GM12878 (cell line): ENCODE measurements around the gene HES2. TPM values are rescaled to one million over a fixed set of nuclear protein-coding genes. Genes with fewer than 3 reads are reported as not detected.
"Not testable (repeated sequence)": the region's sequence is repeated elsewhere in the genome, so short reads cannot be mapped to it uniquely, and the experiment has no call there.

Source experiments
- ATAC-seq: fragments of 200-7000 bp; cut with Tn5 transposase; 3 replicates; pipeline ENCODE4 v1.9.1; 2020; ENCODE audit warnings: mild to moderate bottlenecking, moderate library complexity
- BruUV-seq: library from RNA; stranded (reverse); fragments of 400-500 nt; replicated peaks from 2 replicates; lab custom pipeline; 2021; lab: Mats Ljungman, UMichigan
- CTCF ChIA-PET: fragments of 300-600 bp; sonication (Branson Sonifier 250); formaldehyde crosslinking; extraction: SDS; loops from one replicate; lab custom pipeline; 2021; ENCODE audit warnings: inconsistent platforms; lab: Yijun Ruan, JAX
- POLR2A ChIA-PET: fragments of 350-600 bp; formaldehyde crosslinking; extraction: SDS; loops from one replicate; lab custom pipeline; 2021; ENCODE audit warnings: inconsistent platforms; lab: Charles Lee
- RAD21 ChIA-PET: fragments of 300-600 bp; sonication (Branson Sonifier 250); formaldehyde crosslinking; loops from one replicate; lab custom pipeline; 2023; ENCODE audit warnings: antibody characterized with exemption; ENCODE audit not compliant: unreplicated experiment; lab: Charles Lee
- SMC1A ChIA-PET: fragments of 300-600 bp; sonication (Branson Sonifier 250); formaldehyde crosslinking; loops from one replicate; lab custom pipeline; 2023; ENCODE audit not compliant: unreplicated experiment, uncharacterized antibody; lab: Charles Lee
- DNase-seq: peaks from one replicate; pipeline ENCODE4 v3.0.0-alpha.2; 2011; ENCODE audit warnings: low read depth, low spot score
- FAIRE-seq: peaks from 3 replicates; lab custom pipeline; 2011; peaks lifted over from hg19 to GRCh38; lab: Jason Lieb, UNC
- H2AFZ ChIP-seq: 2 replicates; pipeline ENCODE4 v1.6.0; 2011; ENCODE audit warnings: low read depth, low read length, control low read depth; ENCODE audit not compliant: control insufficient read depth
- H3K27ac ChIP-seq: 2 replicates; pipeline ENCODE4 v1.5.1; 2011; ENCODE audit warnings: control low read depth; ENCODE audit not compliant: control insufficient read depth, insufficient read depth
- H3K27me3 ChIP-seq, 2 experiments: replicated peaks in 1 of 2; 2 replicates each; pipeline versions ENCODE4 v1.6.0 to v1.6.1; 2011; ENCODE audit warnings: low read length in 1 of 2; ENCODE audit not compliant: control insufficient read depth in 2 of 2, insufficient read depth in 2 of 2
- H3K36me3 ChIP-seq, 2 experiments: 2 replicates each; pipeline ENCODE4 v1.5.1; 2011; ENCODE audit warnings: low read length in 1 of 2; ENCODE audit not compliant: control insufficient read depth in 2 of 2, insufficient read depth in 2 of 2
- H3K4me1 ChIP-seq: 2 replicates; pipeline ENCODE4 v1.6.1; 2011; ENCODE audit warnings: mild to moderate bottlenecking, low read length, moderate library complexity, mixed read lengths; ENCODE audit not compliant: control insufficient read depth, insufficient read depth
- H3K4me2 ChIP-seq: 2 replicates; pipeline ENCODE4 v1.6.0; 2011; ENCODE audit warnings: control low read depth; ENCODE audit not compliant: control insufficient read depth, insufficient read depth
- H3K4me3 ChIP-seq: fragments of 200-600 bp; sonication (generic); 2 replicates; pipeline ENCODE4 v1.5.1; 2016
- H3K79me2 ChIP-seq: 2 replicates; pipeline ENCODE4 v1.6.0; 2011; ENCODE audit warnings: low read length; ENCODE audit not compliant: control insufficient read depth, insufficient read depth
- H3K9ac ChIP-seq: 2 replicates; pipeline ENCODE4 v1.8.0; 2011; ENCODE audit warnings: low read length, control low read depth, mixed read lengths; ENCODE audit not compliant: control insufficient read depth, insufficient read depth
- H3K9me3 ChIP-seq: replicated peaks from 3 replicates; pipeline ENCODE4 v1.5.1; 2011; ENCODE audit warnings: mild to moderate bottlenecking, low read length; ENCODE audit not compliant: control insufficient read depth, insufficient read depth
- H4K20me1 ChIP-seq: 2 replicates; pipeline ENCODE4 v1.6.0; 2011; ENCODE audit not compliant: control insufficient read depth, insufficient read depth
- EED ChIP-seq: sonication (generic); IDR thresholded peaks from 2 replicates; pipeline ENCODE4 v1.6.1; 2016; ENCODE audit warnings: antibody characterized with exemption, low read depth
- FOXK2 ChIP-seq: fragments of 450-650 bp; IDR thresholded peaks from 2 replicates; pipeline ENCODE4 v1.6.1; 2017; ENCODE audit warnings: mild to moderate bottlenecking, moderate library complexity
- NFIC ChIP-seq: IDR thresholded peaks from 2 replicates; pipeline ENCODE4 v1.6.1; 2012; ENCODE audit warnings: low read depth, mild to moderate bottlenecking, inconsistent platforms, low read length, moderate library complexity
- NFXL1 ChIP-seq: fragments of 450-650 bp; IDR thresholded peaks from 2 replicates; pipeline ENCODE4 v1.6.1; 2017; ENCODE audit warnings: antibody characterized with exemption, mild to moderate bottlenecking, borderline replicate concordance
- WGBS: methylation state at CpG from one replicate; pipeline ENCODE4 v1.1.6; 2016; ENCODE audit warnings: low lambda C conversion rate; ENCODE audit not compliant: insufficient replicate concordance, insufficient coverage; ENCODE audit errors: missing lambda C conversion rate; 5-methylcytosine and 5-hydroxymethylcytosine counted together
- in situ Hi-C: fragments of 300-500 bp; cut with MboI; formaldehyde crosslinking; loops from 9 replicates; pipeline ENCODE4 v1.14.3; 2018; ENCODE audit warnings: mixed read lengths
- intact Hi-C: fragments of 100-400 bp; cut with micrococcal nuclease; formaldehyde crosslinking; loops from one replicate; pipeline ENCODE4 v1.14.2; 2022; ENCODE audit not compliant: unreplicated experiment
- polyA plus RNA-seq, 11 experiments: library from polyadenylated mRNA; depleted of rRNA in 4 of 11; unstranded in 6 of 11; stranded (reverse) in 5 of 11; fragments of >200 nt; fragmentation: Nextera tagmentation in 4 of 11; fragmentation: Illumina TruSeq in 1 of 11; extraction: Ambion mirVana in 4 of 11; extraction: Trizol in 1 of 11; gene quantifications; 1 replicate in 1 of 11; 2 replicates in 10 of 11; pipeline versions ENCODE4 v1.2.1 to v1.2.3, GENCODE V29; 2011 to 2016; ENCODE audit warnings: inconsistent platforms in 2 of 11, missing spikeins in 2 of 11, low read depth in 1 of 11
- total RNA-seq, 4 experiments: library from RNA; depleted of rRNA in 3 of 4; stranded (reverse); fragments of >200 nt in 3 of 4; fragmentation: Illumina TruSeq in 1 of 4; extraction: Trizol in 1 of 4; gene quantifications; 2 replicates each; pipeline versions ENCODE4 v1.2.1 to v1.2.3, GENCODE V29; 2013 to 2021
- TF ChIP-seq, protein P1 (sequence below): fragments of 450-650 bp; IDR thresholded peaks from 2 replicates; pipeline ENCODE4 v1.6.1; 2014; ENCODE audit warnings: mild to moderate bottlenecking
- TF ChIP-seq, protein P2 (sequence below): fragments of 450-650 bp; IDR thresholded peaks from 2 replicates; pipeline ENCODE4 v1.6.1; 2017; ENCODE audit warnings: mild to moderate bottlenecking, low read depth, inconsistent platforms; ENCODE audit not compliant: poor library complexity, severe bottlenecking
- TF ChIP-seq, protein P3 (sequence below): IDR thresholded peaks from 2 replicates; pipeline ENCODE4 v1.6.1; 2011; ENCODE audit warnings: borderline replicate concordance, low read depth, mild to moderate bottlenecking, moderate library complexity, mixed read lengths, low read length; ENCODE audit not compliant: insufficient read depth; ENCODE audit errors: extremely low read length

HES2 gene
- total and polyA plus RNA-seq, 10 of the 15 experiments (the other 5 are each of a cell fraction or from before 2014, with no cell fraction given) = 0.13 to 2.0 (median 0.26) TPM

DNA sequence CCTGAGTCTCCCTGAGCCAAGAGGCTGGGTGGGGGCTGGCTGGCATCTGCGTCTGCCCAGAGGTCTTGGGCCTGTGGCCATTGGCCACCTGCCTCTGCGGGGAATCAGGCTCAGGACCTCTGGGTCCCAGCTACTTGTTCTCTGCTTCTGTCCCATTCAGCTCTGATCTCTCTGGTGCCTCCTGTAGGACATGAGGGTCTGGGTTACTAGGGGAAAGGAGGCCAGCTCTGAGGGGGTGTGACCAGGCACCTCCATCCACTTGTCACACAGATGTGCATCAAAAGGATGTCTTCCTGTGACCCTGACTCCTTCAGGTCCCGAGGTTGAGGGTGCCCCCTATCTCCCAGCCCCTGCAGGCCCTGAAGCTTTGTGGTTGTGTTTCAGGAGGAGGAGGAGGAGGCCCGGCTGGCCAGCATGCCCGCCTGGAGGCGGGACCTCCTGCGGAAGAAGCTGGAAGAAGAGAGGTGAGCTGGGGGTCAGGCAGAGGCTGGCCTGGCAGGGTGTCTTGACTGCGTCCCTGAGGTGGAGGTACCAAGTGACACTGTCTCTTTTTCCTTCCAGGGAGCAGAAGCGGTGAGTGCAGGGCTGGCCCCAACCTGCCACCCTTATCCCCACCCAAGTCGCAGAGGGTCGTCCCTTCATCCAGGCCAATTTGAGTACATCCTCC lies 37.2 kb upstream of the HES2 start:
- no peak overlapping the region for H3K4me2 ChIP-seq
- H3K27me3 ChIP-seq = peaks cover 0 to 4% of the 10 kb centered on the region in 2 experiments; a peak in 2 of 4 replicates
- H3K79me2 ChIP-seq = no peaks in the 10 kb centered on the region
- in situ Hi-C loops (no loop called here), intact Hi-C loops (no loop called here)
- H3K4me1 ChIP-seq = no peaks in the 10 kb centered on the region; the same call in 1 of the 2 replicates
- TF ChIP-seq FOXK2 = no peak
- TF ChIP-seq NFIC = no peak
- TF ChIP-seq, protein P1, sequence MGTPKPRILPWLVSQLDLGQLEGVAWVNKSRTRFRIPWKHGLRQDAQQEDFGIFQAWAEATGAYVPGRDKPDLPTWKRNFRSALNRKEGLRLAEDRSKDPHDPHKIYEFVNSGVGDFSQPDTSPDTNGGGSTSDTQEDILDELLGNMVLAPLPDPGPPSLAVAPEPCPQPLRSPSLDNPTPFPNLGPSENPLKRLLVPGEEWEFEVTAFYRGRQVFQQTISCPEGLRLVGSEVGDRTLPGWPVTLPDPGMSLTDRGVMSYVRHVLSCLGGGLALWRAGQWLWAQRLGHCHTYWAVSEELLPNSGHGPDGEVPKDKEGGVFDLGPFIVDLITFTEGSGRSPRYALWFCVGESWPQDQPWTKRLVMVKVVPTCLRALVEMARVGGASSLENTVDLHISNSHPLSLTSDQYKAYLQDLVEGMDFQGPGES = no peak
- no peak for TF ChIP-seq EED
- TF ChIP-seq, protein P2, sequence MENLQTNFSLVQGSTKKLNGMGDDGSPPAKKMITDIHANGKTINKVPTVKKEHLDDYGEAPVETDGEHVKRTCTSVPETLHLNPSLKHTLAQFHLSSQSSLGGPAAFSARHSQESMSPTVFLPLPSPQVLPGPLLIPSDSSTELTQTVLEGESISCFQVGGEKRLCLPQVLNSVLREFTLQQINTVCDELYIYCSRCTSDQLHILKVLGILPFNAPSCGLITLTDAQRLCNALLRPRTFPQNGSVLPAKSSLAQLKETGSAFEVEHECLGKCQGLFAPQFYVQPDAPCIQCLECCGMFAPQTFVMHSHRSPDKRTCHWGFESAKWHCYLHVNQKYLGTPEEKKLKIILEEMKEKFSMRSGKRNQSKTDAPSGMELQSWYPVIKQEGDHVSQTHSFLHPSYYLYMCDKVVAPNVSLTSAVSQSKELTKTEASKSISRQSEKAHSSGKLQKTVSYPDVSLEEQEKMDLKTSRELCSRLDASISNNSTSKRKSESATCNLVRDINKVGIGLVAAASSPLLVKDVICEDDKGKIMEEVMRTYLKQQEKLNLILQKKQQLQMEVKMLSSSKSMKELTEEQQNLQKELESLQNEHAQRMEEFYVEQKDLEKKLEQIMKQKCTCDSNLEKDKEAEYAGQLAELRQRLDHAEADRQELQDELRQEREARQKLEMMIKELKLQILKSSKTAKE = no peak
- TF ChIP-seq, protein P3, sequence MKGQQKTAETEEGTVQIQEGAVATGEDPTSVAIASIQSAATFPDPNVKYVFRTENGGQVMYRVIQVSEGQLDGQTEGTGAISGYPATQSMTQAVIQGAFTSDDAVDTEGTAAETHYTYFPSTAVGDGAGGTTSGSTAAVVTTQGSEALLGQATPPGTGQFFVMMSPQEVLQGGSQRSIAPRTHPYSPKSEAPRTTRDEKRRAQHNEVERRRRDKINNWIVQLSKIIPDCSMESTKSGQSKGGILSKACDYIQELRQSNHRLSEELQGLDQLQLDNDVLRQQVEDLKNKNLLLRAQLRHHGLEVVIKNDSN = no peak
- no peak for TF ChIP-seq NFXL1
- SMC1A ChIA-PET = no interaction called here
- no peaks in the 10 kb centered on the region for H3K9me3 ChIP-seq
- no peaks in the 10 kb centered on the region for H3K36me3 ChIP-seq
- FAIRE-seq (no peak), ATAC-seq (no peak), DNase-seq (no peak)
- RAD21 ChIA-PET = interaction anchor here (1.1 kb wide), 1 partner anchor 19 kb away, joined by 3 read pairs; no protein-coding TSS in a partner anchor
- WGBS = 45% methylated on average over 11 of the region's 11 CpGs
- H3K4me3 ChIP-seq = no peak overlapping the region
- no TSS peak for BruUV-seq
- POLR2A ChIA-PET = no interaction called here
- H3K27ac ChIP-seq = no peak overlapping the region
- CTCF ChIA-PET = interaction anchor here (1.5 kb wide), 1 partner anchor 18 kb away, joined by 3 read pairs; no protein-coding TSS in a partner anchor
- H4K20me1 ChIP-seq = no peaks in the 10 kb centered on the region
- H2AFZ ChIP-seq = no peak overlapping the region
- no peak overlapping the region for H3K9ac ChIP-seq

DNA sequence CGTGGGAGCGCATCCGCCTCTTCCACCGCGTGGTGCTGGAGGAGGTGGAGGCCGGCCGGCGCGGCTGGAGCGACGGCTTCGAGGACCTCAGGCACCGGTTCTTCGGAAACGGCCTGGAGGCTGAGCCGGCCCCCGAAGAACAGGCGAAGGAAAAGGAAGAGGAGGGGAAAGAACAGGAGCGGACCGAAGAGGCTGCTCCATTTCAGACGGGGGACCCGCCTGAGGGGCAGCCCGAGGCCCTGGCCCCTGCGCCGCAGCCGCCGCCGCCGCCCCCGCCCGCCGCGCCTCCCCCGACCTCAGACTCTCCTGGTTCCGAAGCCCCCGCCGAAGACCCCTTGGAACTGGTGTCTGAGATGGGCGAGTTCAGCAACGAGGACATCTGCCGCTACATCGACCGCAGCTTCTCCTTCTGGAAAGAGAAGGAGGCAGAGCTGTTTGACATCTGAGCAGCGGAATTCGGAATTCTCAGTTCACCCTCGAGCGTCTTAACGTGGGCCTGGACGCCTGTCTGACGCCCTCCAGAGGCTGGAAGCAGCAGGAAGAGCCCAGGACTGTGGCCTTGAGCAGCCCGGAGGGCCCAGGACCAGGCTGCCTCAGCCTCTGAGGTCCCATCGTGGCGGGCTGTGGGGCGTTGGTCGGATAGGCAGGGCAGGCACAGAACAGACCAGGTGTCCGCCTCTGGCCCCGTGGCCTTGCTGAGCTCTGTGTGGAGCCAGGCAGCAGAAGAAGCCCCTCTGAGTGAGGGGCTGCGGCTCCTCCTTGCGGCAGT lies 36.2 kb upstream of the HES2 start:
- H3K27ac ChIP-seq, DNase-seq, intact Hi-C loops, H3K27me3 ChIP-seq, H3K36me3 ChIP-seq, H3K4me3 ChIP-seq, RAD21 ChIA-PET, FAIRE-seq, CTCF ChIA-PET, in situ Hi-C loops, H3K4me1 ChIP-seq, POLR2A ChIA-PET, ATAC-seq, BruUV-seq, H4K20me1 ChIP-seq, H2AFZ ChIP-seq, SMC1A ChIA-PET, H3K9ac ChIP-seq, H3K9me3 ChIP-seq, H3K4me2 ChIP-seq, H3K79me2 ChIP-seq: not testable (repeated sequence)
- WGBS = 30% methylated on average over 45 of the region's 58 CpGs
